Neural cell (in vitro differentiated cells): Measurements from ENCODE around the gene TBCEL.

Experiments used
- CTCF ChIP-seq: fragments of 450-650 bp; IDR thresholded peaks from 2 replicates; pipeline ENCODE4 v1.5.1; 2014; ENCODE audit warnings: antibody characterized with exemption, mild to moderate bottlenecking, moderate library complexity; ENCODE audit not compliant: poor library complexity, severe bottlenecking
- EZH2 ChIP-seq: fragments of 200-600, 300-800 bp; shearing (Covaris generic), sonication (generic); IDR thresholded peaks from 2 replicates; pipeline ENCODE4 v1.6.1; 2014; ENCODE audit warnings: antibody characterized with exemption, low read length, borderline replicate concordance, mild to moderate bottlenecking; ENCODE audit not compliant: insufficient read depth, poor library complexity, severe bottlenecking
- POLR2AphosphoS5 ChIP-seq: IDR thresholded peaks from 2 replicates; pipeline ENCODE4 v1.6.1; 2012
- SMC3 ChIP-seq: fragments of 450-650 bp; conservative IDR thresholded peaks from 2 replicates; pipeline ENCODE4 v1.6.1; 2014; ENCODE audit warnings: antibody characterized with exemption, mild to moderate bottlenecking, moderate library complexity; ENCODE audit not compliant: poor library complexity
- TAF1 ChIP-seq: IDR thresholded peaks from 2 replicates; pipeline ENCODE4 v1.6.1; 2012; ENCODE audit warnings: low read depth

- TF ChIP-seq TAF1 = no peak
- no peak for TF ChIP-seq EZH2
- TF ChIP-seq SMC3 = no peak
- no peak for TF ChIP-seq POLR2AphosphoS5
- TF ChIP-seq CTCF = no peak
These were observed 26.9 kb upstream of the TBCEL start for GRCh38 chr11:120996973-120997372.
